GM03348 (cell line): Measurements from ENCODE around the gene IGF1.

Experiments used
- DNase-seq: peaks from one replicate; pipeline ENCODE4 v3.0.0; 2012; ENCODE audit warnings: low spot score

The IGF1 gene

DNA sequence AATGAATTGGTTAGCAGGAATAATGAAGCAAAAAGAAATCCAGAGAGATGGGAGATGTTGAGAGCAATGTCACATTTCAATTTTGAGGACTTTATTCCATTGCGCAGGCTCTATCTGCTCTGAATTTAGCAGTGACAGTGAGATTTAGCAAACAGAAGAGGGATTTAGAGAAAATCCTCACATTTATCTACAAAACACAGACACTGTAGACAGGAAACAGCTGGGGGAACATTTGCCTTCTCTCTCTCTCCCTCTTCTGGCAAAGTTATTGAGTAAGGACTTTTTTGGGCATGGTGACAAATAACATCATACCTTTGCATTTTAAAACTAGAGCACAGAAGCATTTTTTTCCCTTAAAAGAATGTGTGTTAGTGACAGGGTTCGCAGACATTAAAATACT is at the start of gene IGF1:
Gene IGF1, minus strand, starts transcription at position 158 of the 400 bp plus-strand sequence. CDS start 182 bp downstream, outside the sequence.
- peak; percentile 57 for DNase-seq

DNA sequence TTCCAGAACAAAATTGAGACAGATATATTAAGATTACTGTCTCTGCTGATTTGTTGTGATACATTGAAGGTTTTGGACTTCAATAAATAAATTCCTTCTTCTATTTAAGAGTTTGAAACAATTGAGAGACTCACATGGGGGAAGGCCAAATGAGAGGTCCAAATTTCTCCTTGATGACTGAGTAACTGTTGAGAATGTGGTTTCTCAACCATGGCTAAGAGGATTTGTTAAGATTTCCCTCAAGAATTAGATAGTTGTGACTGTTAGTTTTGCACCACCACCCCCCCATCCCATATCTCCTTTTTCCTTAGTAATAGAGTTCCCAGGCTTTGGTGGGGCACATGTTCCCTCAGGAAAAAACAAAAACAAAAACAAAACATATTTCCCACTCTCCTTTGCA is 47.7 kb upstream of the IGF1 start:
- DNase-seq: peak; percentile 25

DNA sequence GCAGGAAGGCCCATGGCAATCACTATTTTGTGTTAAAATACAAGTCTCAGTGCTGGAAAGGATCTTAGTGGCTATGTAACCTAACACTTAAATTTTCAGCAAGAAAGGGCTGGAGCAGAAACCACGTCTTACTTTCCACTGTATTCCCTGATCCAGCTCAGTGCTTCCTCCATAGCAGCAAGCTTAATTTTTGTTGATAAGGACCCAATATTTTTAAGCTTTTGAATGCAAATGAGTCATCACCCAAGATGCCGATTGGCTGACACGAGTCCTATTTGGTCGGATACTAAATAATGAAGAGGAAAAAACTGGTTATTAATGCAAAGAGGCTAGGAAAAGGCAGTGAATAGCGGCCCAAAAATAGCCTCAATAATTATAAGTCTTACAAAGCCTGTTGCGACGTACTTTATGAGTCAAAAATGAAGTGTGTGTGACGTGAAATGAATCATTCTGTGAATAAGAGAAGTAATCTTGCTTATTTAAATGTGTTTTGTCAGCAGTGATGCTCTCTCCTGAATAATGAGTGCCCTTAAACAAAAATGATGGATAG is 46.9 kb upstream of the IGF1 start:
- DNase-seq: peak; percentile 56

DNA sequence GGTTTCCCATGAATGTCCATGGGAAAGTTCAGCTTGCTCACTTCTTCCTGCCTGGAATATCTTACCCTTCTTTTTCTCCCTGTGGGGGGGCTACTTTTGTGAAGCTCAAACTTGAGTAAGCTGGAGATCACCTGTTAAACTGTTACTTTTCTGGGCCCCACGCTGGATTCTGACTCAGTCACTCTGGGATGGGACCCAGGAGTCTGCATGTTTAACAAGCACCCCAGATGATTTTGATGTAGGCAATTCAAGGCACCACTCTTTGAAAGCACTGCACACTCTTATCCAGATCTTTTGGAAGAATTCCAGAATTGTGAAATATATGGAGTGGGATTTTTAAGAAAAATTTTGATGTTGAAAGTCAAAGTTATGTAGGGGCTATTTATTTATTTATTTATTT is 46.3 kb upstream of the IGF1 start:
- no peak for DNase-seq

DNA sequence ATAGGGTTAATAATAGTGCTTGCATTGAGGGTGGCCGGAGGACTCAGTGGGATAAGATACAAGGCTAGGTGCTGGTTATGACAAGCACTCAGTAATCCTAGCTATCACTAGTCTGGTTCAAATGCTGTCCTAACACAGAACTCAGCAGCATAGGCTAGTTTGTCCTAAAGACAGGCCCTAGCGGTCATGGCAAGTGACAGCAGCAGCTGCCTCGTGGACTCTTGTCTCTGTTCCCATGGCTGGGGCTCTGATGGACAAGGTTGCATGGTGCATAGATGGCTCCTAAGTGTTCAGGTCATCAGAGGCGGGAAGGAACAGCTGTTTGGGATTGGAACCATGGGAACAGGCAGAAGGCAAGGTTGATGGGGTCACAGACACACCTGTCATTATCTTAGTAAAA is 42.4 kb upstream of the IGF1 start:
- DNase-seq: no peak

DNA sequence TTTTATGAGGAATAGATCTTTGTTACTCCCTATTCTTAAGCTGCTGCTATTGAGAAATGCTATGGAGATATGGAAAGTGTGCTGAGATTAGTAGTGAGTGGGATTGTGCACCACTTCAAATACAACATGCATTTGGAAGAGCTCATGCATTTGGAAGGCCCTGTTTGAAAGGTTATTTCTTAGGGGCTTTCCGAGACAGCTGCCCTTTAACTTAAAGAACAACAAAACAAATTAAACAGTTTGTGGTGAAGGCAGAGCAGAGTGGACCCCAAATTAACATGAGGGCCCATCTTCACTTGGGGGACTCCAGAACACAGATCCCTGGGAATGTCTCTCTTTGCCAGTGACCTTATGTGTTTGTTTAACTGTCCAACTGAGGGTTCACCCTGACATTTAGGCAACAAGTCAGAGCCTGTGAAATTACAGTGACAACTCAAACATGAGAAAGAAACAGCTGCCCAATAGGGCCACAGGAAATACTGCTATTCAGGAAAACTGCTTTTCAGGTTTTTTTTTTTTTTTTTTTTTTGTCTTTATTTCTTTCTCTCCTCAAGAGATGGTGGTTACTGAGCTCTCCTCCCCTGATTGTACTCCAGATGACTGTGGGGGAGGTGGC is 41.4 kb upstream of the IGF1 start:
- DNase-seq: no peak

DNA sequence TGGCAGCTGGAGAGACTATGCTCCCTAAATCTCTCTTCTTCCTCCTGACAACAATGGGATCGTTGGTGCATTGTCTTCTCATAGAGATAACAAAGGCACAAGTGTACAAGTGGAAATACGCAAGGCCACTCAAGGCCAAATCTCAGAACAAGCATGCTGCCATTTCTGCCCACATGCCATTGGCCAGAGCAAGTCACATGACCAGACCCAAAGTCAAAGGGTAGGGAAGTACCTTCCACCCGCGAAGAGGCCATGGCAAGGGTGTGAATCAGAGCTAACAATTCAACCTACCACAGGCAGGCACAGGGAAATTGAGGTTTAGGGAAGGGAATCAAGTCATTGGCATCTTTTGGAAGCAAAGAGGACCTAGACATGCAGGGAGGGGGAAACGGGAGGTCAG is 38.5 kb upstream of the IGF1 start:
- DNase-seq: no peak

DNA sequence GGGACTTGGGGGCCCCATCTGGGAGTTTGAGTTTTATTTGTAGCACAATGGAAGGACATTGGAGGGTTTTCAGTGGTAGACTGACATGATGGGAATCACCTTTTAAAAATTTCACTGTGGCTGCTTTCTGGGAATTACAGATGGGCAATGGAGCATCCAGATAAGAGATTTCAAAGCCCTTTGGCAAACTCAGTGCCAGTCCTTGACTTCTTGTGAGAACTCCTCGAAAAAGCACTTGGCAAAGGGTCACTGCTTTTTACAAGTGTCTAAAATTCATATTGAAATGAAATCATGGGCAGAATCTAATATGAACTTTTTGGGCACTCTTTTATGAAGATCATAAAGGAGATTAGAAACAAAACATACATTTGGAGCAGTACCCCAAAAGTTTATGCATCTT is 34.3 kb upstream of the IGF1 start:
- DNase-seq: no peak

DNA sequence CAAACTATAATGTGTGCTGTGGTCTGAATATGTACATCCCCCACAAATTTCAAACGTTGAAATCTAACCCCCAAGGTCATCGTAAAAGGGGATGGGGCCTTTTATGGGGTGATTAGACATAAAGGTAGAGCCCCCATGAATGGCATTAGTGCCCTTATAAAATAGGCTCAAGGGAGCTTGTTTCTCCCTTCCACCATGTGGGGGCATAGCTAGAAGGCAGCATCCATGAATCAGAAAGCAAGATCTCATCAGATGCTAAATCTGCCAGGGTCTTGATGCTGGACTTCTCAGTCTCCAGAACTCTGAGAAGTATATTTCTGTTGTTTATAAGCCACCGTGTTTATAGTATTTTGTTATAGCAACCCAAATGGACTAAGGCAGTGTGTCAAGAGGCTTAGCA is 33.4 kb upstream of the IGF1 start:
- DNase-seq: no peak

DNA sequence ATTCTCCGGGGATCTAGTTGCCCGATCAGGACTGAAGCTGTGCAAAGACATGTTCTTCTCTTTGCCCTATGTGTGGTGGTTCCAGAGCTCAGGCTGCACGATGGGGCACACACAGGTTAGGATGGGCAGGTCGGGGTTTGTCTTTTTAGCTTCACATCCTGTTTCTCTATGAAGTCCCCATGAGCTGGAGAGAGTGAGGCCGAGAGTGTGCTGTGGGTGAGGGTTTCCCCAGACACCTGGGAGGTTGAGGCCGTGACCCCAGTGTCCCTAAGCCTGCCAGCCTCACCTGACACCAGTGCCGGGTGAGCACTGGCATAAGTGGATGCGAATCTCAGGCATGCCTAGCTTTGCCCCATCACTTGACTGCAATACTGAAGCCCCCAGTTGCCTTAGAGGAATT is 32.9 kb upstream of the IGF1 start:
- DNase-seq: no peak

DNA sequence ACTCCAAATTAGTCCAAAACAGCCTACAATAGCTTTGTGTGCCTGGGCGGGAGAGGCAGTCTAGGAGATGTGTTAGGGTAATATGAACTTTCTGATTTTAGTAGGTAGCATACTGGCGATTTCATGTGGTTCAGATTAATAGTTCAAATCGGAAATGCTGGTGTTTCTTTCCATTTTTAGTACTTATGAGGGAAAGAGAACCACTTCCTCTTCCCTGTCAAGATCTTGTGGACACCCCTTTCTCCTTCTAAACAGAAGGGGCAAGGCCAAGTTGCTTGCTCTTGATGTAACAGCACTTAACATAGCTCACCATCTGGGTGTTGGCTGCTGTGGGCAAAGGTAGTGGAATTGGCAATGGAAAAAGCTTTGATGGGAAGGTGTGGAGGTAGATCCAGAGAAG is 32.2 kb upstream of the IGF1 start:
- DNase-seq: no peak

DNA sequence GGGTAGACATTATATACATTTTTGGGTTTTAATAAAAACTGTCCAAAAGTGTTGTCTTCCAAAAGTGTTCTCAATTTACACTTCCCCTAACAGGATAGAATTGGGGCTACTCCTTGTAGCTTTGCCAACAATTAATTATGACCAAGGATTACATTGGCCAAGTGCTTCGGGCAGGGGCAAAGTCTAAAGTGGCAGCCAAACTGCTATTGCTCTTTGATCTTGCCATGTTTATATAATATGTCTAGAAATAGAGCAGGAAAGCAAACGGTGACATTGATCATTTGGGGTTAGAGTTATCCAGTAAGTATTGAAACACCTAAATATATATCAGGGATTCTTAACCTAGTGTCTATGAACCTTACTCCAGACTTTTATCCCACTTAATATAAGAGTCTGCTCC is 31.2 kb upstream of the IGF1 start:
- no peak for DNase-seq

DNA sequence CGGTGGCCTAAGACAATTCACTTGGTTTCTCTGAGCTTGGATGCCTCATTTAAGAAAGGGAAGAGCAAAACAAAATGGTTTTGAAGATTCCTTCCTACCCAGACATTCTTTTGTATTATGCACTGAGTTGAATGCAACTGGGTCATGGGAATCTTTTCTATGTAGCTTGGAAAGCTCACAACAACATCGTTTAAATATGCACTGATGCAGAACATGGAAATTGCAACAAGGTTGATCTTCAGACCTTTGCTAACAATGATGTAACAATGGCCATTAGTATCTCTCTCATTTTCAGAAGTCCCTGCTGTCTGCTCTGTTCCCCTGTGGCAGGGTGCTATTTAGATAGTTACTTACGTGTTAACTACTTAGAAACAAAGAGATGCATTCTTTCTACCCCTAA is 30.1 kb upstream of the IGF1 start:
- no peak for DNase-seq

DNA sequence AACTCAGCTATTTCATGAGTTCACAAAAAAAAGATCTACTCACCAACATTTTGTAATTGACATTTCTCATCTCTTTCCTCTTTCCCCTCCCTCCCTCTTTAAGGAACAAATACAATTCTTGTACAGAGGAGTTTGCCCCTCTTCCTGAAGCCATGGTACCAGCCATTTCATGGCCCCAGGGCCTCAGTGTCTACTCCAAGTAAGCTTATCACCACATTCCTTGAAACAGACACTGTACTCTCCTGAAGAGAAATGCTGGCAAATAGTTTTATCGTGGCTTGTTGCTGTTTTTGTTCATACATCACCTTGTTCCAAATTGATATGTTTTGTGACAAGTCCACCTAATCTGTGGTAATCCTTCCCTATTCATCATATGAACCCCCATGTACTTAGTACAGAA is 29.7 kb upstream of the IGF1 start:
- no peak for DNase-seq

DNA sequence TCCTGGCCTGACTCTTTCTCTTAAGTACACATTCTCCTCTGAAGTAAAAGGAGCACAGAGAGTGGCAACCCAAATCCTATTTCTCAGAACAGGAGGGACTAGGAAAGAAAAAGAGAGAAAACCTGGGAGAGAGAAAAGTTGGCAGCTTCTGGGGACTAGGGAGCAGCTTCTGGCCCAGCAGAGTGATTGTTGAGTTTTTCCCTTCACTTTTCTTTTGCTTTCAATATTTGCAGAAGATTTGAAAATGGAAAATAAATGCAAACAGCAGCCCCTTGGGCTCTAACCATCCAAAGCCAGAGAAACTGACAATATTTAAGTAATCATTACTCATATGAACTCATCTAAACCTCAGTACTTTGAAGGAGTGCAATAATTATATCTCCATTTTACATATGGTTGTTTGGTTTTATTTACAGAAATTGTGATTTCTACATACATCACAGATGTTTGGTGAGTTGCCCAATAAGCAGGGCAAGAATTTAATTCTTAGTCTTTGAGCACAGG is 28.8 kb upstream of the IGF1 start:
- DNase-seq: no peak

DNA sequence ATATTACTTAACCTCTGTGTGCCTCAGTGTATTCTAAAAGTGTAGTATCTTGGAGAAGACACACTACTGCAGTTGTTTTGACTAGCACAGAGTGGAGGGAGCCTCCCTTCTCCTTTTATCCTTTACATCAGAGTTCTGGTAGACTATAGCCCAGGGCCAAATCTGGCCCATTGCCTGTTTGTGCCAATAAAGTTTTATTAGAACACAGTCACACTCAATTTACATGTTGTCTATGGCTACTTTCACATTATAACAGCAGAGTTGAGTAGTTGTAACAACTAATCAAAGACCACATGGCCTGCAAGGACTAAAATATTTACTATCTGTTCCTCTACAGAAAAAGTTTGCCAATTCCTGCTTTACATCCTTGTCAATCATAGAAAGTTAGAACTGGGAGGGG is 27.7 kb upstream of the IGF1 start:
- no peak for DNase-seq

DNA sequence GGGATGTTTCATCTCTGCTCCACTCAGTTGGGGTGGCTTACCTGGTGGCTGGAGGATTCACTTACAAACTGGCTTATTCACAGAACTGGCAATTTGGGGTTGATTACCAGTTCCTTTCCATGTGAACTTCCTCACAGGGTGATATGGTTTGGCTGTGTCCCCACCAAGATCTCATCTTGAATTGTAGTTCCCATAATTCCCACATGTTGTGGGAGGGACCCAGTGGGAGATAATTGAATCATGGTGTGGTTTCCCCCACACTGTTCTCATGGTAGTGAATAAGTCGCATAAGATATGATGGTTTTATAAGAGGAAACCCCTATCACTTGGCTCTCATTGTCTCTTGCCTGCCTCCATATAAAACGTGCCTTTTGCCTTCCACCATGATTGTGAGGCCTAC is 26.9 kb upstream of the IGF1 start:
- DNase-seq: no peak

DNA sequence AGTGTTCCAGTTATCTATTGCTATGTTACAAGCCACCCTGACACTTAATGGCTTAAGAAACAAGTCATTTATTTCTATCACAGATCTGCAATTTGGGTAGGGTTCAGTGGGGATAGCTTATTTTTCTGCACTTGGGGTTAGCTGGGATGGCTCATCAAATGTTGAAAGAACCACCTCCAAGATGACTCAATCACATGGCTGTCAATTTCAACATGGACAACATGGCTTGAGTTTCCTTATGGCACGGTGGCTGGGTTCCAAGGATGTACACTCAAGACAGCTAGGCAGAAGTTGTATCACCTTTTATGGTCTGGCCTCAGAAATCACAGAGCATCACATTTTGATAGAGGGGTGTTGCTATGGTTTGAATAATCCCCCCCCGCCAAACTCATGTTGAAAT is 24.5 kb upstream of the IGF1 start:
- no peak for DNase-seq

DNA sequence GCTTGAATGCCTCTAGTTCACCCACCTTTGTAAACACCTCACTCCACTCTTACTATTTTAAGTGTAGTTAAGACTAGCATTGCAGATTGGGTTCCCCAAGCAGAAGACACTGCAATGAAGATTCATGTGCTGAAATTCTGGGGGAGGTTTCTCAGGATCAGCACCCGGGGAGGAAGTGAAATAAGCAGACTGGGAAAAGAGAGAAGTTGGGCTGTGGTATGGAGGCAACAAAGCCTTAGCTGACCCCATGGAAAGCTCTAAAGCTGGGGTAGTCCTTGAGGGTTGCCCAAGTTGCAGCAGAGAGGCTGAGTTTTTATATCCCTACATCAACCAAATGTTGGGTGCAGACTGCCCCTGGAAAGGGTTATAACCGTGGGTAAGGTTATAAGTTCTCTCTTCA is 23.9 kb upstream of the IGF1 start:
- no peak for DNase-seq

DNA sequence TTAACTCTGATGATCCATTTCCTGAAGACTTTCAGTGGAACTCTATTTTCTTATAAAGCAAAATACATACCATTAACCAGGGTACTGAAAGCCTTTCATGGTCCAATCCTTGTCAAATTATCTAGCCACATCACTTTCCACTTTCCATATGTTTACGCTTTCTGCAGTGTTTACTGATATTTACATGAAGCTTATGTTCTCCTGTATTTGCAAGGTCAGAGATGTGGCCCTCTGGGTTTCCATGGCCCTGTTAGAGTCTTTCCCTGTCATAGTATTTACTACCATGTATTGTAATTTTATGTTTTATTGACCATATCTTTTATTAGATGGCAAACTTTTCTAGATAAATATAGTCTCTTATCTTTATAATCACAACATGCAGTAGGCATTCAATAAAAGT is 23.5 kb upstream of the IGF1 start:
- DNase-seq: no peak

DNA sequence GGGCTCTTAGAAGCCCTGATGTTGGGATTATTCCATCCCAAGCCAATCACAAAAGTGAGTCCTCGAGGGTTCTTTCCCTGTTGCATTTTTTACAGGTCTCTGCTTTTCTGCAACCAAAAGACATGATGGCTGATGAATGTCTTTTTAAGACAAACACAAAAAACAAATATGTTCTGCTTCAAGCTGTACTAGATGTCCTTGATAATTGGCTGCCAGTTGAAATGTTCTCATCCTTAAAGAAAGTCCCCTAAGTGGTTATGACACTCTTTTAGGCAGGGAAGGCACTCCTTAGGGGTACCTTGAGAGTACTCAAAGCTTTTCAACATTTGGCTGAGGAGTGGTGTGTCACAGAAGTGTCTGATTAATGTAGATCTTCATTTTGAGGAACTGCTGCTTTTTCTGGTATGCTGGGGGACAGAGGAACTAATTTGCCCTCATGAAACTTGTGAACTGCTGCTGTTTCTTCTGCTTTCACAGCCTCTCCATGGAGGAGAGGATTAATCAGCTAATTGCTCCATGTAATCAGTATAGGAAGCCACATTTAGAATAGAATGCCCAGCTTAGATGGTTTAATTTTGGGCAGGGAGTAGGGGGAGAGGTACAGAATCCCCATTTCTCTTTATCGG is 22.8 kb upstream of the IGF1 start:
- DNase-seq: no peak

DNA sequence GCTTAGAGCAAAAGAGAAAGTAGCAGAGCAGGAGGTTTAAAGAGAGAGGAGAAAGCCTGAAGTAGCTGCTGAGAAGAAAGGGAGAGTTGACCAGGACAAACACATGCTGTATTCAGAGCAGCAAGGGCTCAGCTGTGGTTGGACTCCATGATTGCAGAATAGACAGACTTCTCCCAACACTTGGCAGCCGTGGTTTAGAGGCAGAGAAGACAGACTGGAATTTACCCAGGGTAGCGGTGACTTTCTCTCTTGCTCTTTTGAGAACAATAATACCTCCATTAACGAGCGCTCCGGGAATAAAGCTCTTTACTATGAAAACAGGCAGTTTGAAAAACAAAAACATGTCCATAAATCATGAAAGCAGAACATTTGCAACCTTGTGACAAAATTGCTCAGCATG is 21.4 kb upstream of the IGF1 start:
- DNase-seq: no peak

DNA sequence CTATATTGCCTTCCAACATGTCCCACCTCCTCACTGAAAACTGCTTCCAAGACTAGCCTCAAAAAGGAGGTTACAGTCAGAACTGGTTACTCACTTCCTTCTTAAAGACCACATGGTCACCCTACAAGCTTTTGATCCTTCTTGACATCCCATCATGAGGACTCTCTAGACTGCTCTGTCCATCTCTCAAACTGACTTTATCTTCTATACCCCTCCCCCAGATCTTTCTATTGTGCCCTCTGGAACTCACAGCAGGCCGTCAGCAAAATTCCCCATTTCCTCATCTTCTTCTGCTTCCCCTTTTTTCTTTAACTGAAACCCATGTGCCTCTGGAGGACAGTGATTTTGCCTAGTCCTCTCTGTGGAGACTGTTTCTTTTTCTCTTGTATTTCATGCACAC is 18.1 kb upstream of the IGF1 start:
- no peak for DNase-seq

DNA sequence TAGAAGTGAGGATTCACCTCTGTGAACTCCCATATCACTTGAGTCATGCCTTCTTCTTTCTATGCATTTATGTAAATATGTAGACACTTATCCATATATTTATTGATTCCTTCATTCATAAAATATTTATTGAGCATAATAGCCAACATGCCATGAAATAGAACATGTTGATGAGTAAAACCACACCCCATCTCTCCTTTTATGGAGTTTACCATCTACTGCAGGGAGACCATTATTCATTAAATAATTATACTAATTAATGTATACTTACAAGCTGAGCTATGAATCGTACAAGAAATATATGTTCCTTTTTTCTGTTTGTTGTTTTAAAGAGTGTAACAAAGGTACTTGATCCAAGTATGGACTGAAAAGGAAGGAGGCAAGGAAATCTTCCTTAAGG is 17.4 kb upstream of the IGF1 start:
- DNase-seq: no peak
